D721Med (cell line): ENCODE data around the gene MTHFD1L.

ENCODE experiments used
- DNase-seq: peaks from one replicate; pipeline ENCODE4 v3.0.0; 2011; ENCODE audit warnings: low spot score; ENCODE audit not compliant: insufficient read length
- FAIRE-seq: peaks from 2 replicates; lab custom pipeline; 2011; peaks lifted over from hg19 to GRCh38; lab: Jason Lieb, UNC
- CTCF ChIP-seq: IDR thresholded peaks from 2 replicates; pipeline ENCODE4 v1.5.1; 2012; ENCODE audit warnings: mild to moderate bottlenecking, control low read depth; ENCODE audit not compliant: insufficient read depth; ENCODE audit errors: missing control alignments

Gene MTHFD1L

DNA sequence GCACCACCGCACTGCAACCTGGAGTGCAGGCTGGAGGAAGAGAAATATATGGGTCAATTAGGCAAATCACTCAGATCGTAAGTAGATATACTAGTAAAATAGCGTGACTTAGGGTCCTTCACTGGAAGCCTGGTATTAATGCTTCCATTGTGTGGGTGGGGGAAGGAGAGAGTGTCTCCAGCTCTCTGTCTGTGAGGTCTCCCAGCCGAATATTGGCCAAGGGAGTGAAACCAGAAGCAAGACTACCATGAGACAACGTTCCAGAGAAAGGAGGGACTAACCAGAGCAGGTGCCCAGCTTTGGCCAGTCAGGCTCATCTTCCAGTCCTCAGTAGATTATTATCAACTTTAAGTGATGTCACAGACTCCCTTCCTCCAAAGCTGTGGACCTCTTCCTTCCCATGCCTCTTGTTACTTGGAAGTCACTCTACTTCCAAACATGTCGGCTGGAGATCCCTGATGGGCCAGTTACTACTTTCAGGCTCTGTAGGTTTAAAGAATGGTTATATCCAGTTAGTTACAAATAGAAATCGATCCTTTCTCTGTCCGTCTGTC, 28.8 kb downstream of the MTHFD1L start:
- TF ChIP-seq CTCF, result no peak
- FAIRE-seq (no peak), DNase-seq (no peak)

- DNase-seq, result no peak
- no peak for TF ChIP-seq CTCF
- FAIRE-seq, result no peak
Observed at GRCh38 chr6:150894935-150895552, 29.5 kb downstream of the MTHFD1L start.

- DNase-seq (no peak), FAIRE-seq (no peak)
- TF ChIP-seq CTCF, result no peak
Observed at GRCh38 chr6:150895928-150896632, 30.6 kb downstream of the MTHFD1L start.

DNA sequence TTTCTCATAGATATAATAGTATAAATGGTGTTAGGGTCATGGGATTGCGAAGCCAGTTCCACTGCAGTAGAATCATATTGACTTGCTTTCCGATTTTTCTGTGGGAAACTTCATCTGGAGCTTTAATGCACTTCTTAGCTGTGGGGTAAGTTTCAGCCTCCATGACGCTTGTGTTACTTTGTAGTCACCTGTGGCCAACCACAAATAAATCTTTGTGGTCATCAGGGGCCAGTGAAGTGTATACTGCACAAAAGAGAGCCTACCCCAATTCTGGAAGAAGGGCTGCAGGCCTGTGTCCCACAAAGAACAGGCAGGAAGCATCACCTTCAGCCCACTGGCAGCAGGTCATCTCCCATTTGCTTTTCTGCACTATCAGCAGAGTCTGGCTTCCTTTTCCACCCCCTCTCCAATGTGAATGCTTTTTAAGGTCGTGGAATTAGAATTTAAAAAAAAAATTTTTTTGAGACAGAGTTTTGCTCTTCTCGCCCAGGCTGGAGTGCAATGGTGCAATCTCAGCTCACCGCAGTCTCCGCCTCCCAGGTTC, 32.0 kb downstream of the MTHFD1L start:
- FAIRE-seq (no peak), DNase-seq (no peak)
- no peak for TF ChIP-seq CTCF

- no peak for TF ChIP-seq CTCF
- DNase-seq (no peak), FAIRE-seq (no peak)
Observed at GRCh38 chr6:150898399-150899170, 33.1 kb downstream of the MTHFD1L start.

- DNase-seq (no peak), FAIRE-seq (no peak)
- no peak for TF ChIP-seq CTCF
Observed at GRCh38 chr6:150899231-150899630, 33.7 kb downstream of the MTHFD1L start.
